BJ (cell line): ENCODE results near the gene ADTRP. TPM values are rescaled to one million over a fixed set of nuclear protein-coding genes. Genes with fewer than 3 reads are reported as not detected.
"Not testable (repeated sequence)": the region's sequence is repeated elsewhere in the genome, so short reads cannot be mapped to it uniquely, and the experiment has no call there.

Source experiments
- CTCF ChIA-PET: fragments of 350-600 bp; formaldehyde crosslinking; extraction: SDS; loops from one replicate; lab custom pipeline; 2021; ENCODE audit warnings: antibody characterized with exemption, inconsistent platforms; lab: Yijun Ruan, JAX
- POLR2A ChIA-PET: fragments of 300-600 bp; sonication (Branson Sonifier 250); formaldehyde crosslinking; extraction: SDS; loops from one replicate; lab custom pipeline; 2021; ENCODE audit warnings: antibody characterized with exemption; lab: Charles Lee
- DNase-seq: peaks from one replicate; pipeline ENCODE4 v3.0.0-alpha.2; 2011; ENCODE audit warnings: low read depth
- H3K27me3 ChIP-seq: 2 replicates; pipeline ENCODE4 v1.6.0; 2011; ENCODE audit warnings: low read length; ENCODE audit not compliant: control insufficient read depth, insufficient read depth
- H3K36me3 ChIP-seq: 2 replicates; pipeline ENCODE4 v1.5.1; 2011; ENCODE audit warnings: low read length; ENCODE audit not compliant: control insufficient read depth, insufficient read depth
- H3K4me3 ChIP-seq: 2 replicates; pipeline ENCODE4 v1.5.1; 2011; ENCODE audit warnings: low read depth, mild to moderate bottlenecking, control low read depth, low read length
- CTCF ChIP-seq: IDR thresholded peaks from 2 replicates; pipeline ENCODE4 v1.5.1; 2011; ENCODE audit warnings: low read depth, mild to moderate bottlenecking, control low read depth, inconsistent platforms, low read length, moderate library complexity; ENCODE audit not compliant: insufficient read depth
- polyA plus RNA-seq: library from polyadenylated mRNA; depleted of rRNA; stranded (reverse); fragments of >200 nt; gene quantifications from 2 replicates; pipeline ENCODE4 v1.2.3, GENCODE V29; 2011

The ADTRP gene
- polyA plus RNA-seq, 1 experiment, result 0.58 TPM

GRCh38 chr6:11804135-11804534 lies 25.5 kb upstream of the ADTRP start:
- DNase-seq, result no peak
- no peak for TF ChIP-seq CTCF
- no peak overlapping the region for H3K4me3 ChIP-seq
- no peaks in the 10 kb centered on the region for H3K36me3 ChIP-seq
- POLR2A ChIA-PET, result no interaction called here
- H3K27me3 ChIP-seq, result no peaks in the 10 kb centered on the region
- CTCF ChIA-PET, result no interaction called here

- TF ChIP-seq CTCF, result no peak
- DNase-seq, result no peak
- CTCF ChIA-PET, result no interaction called here
- Histone ChIP-seq H3K36me3 (no peaks in the 10 kb centered on the region), H3K4me3 (no peak overlapping the region), H3K27me3 (no peaks in the 10 kb centered on the region)
- POLR2A ChIA-PET, result no interaction called here
Measured at GRCh38 chr6:11803591-11803971, 25.0 kb upstream of the ADTRP start.

- H3K4me3 ChIP-seq, result no peak overlapping the region
- H3K27me3 ChIP-seq, result no peaks in the 10 kb centered on the region
- DNase-seq, result no peak
- ChIA-PET CTCF (no interaction called here), POLR2A (no interaction called here)
- no peak for TF ChIP-seq CTCF
- H3K36me3 ChIP-seq, result no peaks in the 10 kb centered on the region
Measured at GRCh38 chr6:11802886-11803590, 24.4 kb upstream of the ADTRP start.

GRCh38 chr6:11800531-11800930 lies 21.9 kb upstream of the ADTRP start:
- CTCF ChIA-PET, H3K27me3 ChIP-seq, H3K4me3 ChIP-seq, H3K36me3 ChIP-seq, DNase-seq, POLR2A ChIA-PET: not testable (repeated sequence)

- TF ChIP-seq CTCF, result no peak
- ChIA-PET CTCF (interaction anchor here (1.3 kb wide), 1 partner anchor 12 kb away, joined by 3 read pairs; no protein-coding TSS in a partner anchor), POLR2A (no interaction called here)
- H3K4me3 ChIP-seq, result no peak overlapping the region
- no peaks in the 10 kb centered on the region for H3K27me3 ChIP-seq
- DNase-seq, result no peak
- no peaks in the 10 kb centered on the region for H3K36me3 ChIP-seq
Measured at GRCh38 chr6:11798538-11798937, 19.9 kb upstream of the ADTRP start.

GRCh38 chr6:11798096-11798495 lies 19.5 kb upstream of the ADTRP start:
- TF ChIP-seq CTCF, result no peak
- CTCF ChIA-PET, result no interaction called here
- POLR2A ChIA-PET, result no interaction called here
- H3K27me3 ChIP-seq, result no peaks in the 10 kb centered on the region
- no peak overlapping the region for H3K4me3 ChIP-seq
- no peaks in the 10 kb centered on the region for H3K36me3 ChIP-seq
- peak; percentile 44 for DNase-seq
